IMR-90 (cell line): ENCODE data around the gene FXYD5. TPM values are rescaled to one million over a fixed set of nuclear protein-coding genes. Genes with fewer than 3 reads are reported as not detected.
A peak's percentile ranks its signal among the peaks of the same experiment; 100 is the strongest.

ENCODE experiments used
- ATAC-seq: fragments of 200-7000 bp; cut with Tn5 transposase; 2 replicates; pipeline ENCODE4 v1.9.1; 2020; ENCODE audit warnings: low read depth, mild to moderate bottlenecking, moderate library complexity
- BruUV-seq: library from RNA; stranded (reverse); fragments of 400-500 nt; replicated peaks from 2 replicates; lab custom pipeline; 2021; lab: Mats Ljungman, UMichigan
- CTCF ChIA-PET: fragments of 300-600 bp; formaldehyde crosslinking; extraction: SDS; loops from one replicate; lab custom pipeline; 2021; ENCODE audit warnings: antibody characterized with exemption; lab: Yijun Ruan, JAX
- POLR2A ChIA-PET: fragments of 300-600 bp; sonication (Branson Sonifier 250); formaldehyde crosslinking; loops from one replicate; lab custom pipeline; 2022; ENCODE audit warnings: antibody characterized with exemption; ENCODE audit not compliant: unreplicated experiment; lab: Charles Lee
- DNase-seq: peaks from one replicate; pipeline ENCODE4 v3.0.0; 2013
- H2AFZ ChIP-seq: replicated peaks from 2 replicates; pipeline ENCODE3; 2013; ENCODE audit warnings: low read length, mild to moderate bottlenecking; ENCODE audit not compliant: poor library complexity
- H2AK5ac ChIP-seq: 2 replicates; pipeline ENCODE4 v1.6.1; 2013; ENCODE audit warnings: low read depth, low read length, inconsistent platforms
- H2AK9ac ChIP-seq: replicated peaks from 2 replicates; pipeline ENCODE3; 2013; ENCODE audit warnings: mild to moderate bottlenecking, low read depth, low read length, moderate library complexity; ENCODE audit not compliant: poor library complexity
- H2BK120ac ChIP-seq: 2 replicates; pipeline ENCODE4 v1.6.1; 2013; ENCODE audit warnings: low read depth, low read length, inconsistent platforms
- H2BK15ac ChIP-seq: 3 replicates; pipeline ENCODE4 v1.6.1; 2013; ENCODE audit warnings: low read depth, low read length, inconsistent platforms
- H2BK20ac ChIP-seq: 2 replicates; pipeline ENCODE4 v1.6.1; 2013; ENCODE audit warnings: low read depth, mild to moderate bottlenecking, inconsistent platforms, low read length, moderate library complexity
- H2BK5ac ChIP-seq: 2 replicates; pipeline ENCODE4 v1.6.1; 2013; ENCODE audit warnings: mild to moderate bottlenecking, low read depth, low read length, inconsistent platforms; ENCODE audit not compliant: poor library complexity, severe bottlenecking
- H3K14ac ChIP-seq: replicated peaks from 2 replicates; pipeline ENCODE4 v1.6.1; 2013; ENCODE audit warnings: low read depth, low read length, inconsistent platforms
- H3K18ac ChIP-seq: 2 replicates; pipeline ENCODE4 v1.6.1; 2013; ENCODE audit warnings: low read depth, low read length, control low read depth
- H3K23ac ChIP-seq: 2 replicates; pipeline ENCODE4 v1.6.1; 2013; ENCODE audit warnings: low read depth, low read length, inconsistent platforms
- H3K27ac ChIP-seq: 2 replicates; pipeline ENCODE4 v1.5.1; 2013; ENCODE audit warnings: mild to moderate bottlenecking, control low read depth, low read length; ENCODE audit not compliant: insufficient read depth
- H3K27me3 ChIP-seq: 2 replicates; pipeline ENCODE4 v1.6.1; 2013; ENCODE audit warnings: low read length; ENCODE audit not compliant: control insufficient read depth, insufficient read depth
- H3K36me3 ChIP-seq: 2 replicates; pipeline ENCODE4 v1.6.1; 2013; ENCODE audit warnings: low read length, mixed read lengths; ENCODE audit not compliant: control insufficient read depth, insufficient read depth
- H3K4ac ChIP-seq: 2 replicates; pipeline ENCODE4 v1.6.1; 2013; ENCODE audit warnings: low read depth, low read length, inconsistent platforms
- H3K4me1 ChIP-seq: 2 replicates; pipeline ENCODE4 v1.6.1; 2013; ENCODE audit warnings: low read length, mixed read lengths; ENCODE audit not compliant: control insufficient read depth, insufficient read depth
- H3K4me2 ChIP-seq: 2 replicates; pipeline ENCODE4 v1.6.1; 2013; ENCODE audit warnings: low read depth, mild to moderate bottlenecking, control low read depth, low read length, moderate library complexity
- H3K4me3 ChIP-seq: 2 replicates; pipeline ENCODE4 v1.5.1; 2013; ENCODE audit warnings: low read depth, mild to moderate bottlenecking, control low read depth, low read length, moderate library complexity; ENCODE audit not compliant: insufficient read depth
- H3K56ac ChIP-seq: 2 replicates; pipeline ENCODE4 v1.6.1; 2013; ENCODE audit warnings: low read length, inconsistent platforms; ENCODE audit not compliant: insufficient read depth; ENCODE audit errors: extremely low read depth
- H3K79me1 ChIP-seq, 2 experiments: 2 replicates each; pipeline ENCODE4 v1.6.1; 2013; ENCODE audit warnings: low read length in 2 of 2, inconsistent platforms in 1 of 2, low read depth in 1 of 2
- H3K9ac ChIP-seq: 2 replicates; pipeline ENCODE4 v1.6.1; 2013; ENCODE audit warnings: low read depth, low read length, control low read depth
- H3K9me1 ChIP-seq: 2 replicates; pipeline ENCODE4 v1.6.1; 2013; ENCODE audit warnings: low read length, inconsistent platforms; ENCODE audit not compliant: insufficient read depth
- H3K9me3 ChIP-seq: 2 replicates; pipeline ENCODE4 v1.6.1; 2013; ENCODE audit warnings: low read length; ENCODE audit not compliant: control insufficient read depth, insufficient read depth
- H4K20me1 ChIP-seq: 2 replicates; pipeline ENCODE4 v1.6.1; 2013; ENCODE audit warnings: low read length, inconsistent platforms; ENCODE audit not compliant: insufficient read depth
- H4K5ac ChIP-seq: 2 replicates; pipeline ENCODE4 v1.6.1; 2013; ENCODE audit warnings: mild to moderate bottlenecking, low read depth, low read length, control low read depth
- H4K8ac ChIP-seq, 2 experiments: 2 replicates each; pipeline ENCODE4 v1.6.1; 2013; ENCODE audit warnings: low read depth in 2 of 2, low read length in 2 of 2, control low read depth in 1 of 2, inconsistent platforms in 1 of 2
- H4K91ac ChIP-seq: 2 replicates; pipeline ENCODE4 v1.6.1; 2013; ENCODE audit warnings: low read depth, low read length, inconsistent platforms; ENCODE audit not compliant: insufficient read depth
- CEBPB ChIP-seq: IDR thresholded peaks from 2 replicates; pipeline ENCODE4 v1.6.1; 2012; ENCODE audit warnings: low read depth, low read length, improper control_type of control experiment
- CTCF ChIP-seq: conservative IDR thresholded peaks from 2 replicates; pipeline ENCODE4 v1.5.1; 2012; ENCODE audit warnings: mild to moderate bottlenecking, low read depth, low read length, improper control_type of control experiment
- POLR2A ChIP-seq: IDR thresholded peaks from 2 replicates; pipeline ENCODE4 v1.6.1; 2012; ENCODE audit warnings: mild to moderate bottlenecking, low read depth, low read length
- RAD21 ChIP-seq: IDR thresholded peaks from 2 replicates; pipeline ENCODE4 v1.6.1; 2012; ENCODE audit warnings: low read length, improper control_type of control experiment
- USF2 ChIP-seq: fragments of 150-350 bp; IDR thresholded peaks from 2 replicates; pipeline ENCODE4 v1.6.1; 2017; ENCODE audit warnings: mild to moderate bottlenecking, antibody characterized with exemption, low read length, low read depth
- WGBS, 2 experiments: methylation state at CpG; one replicate each; pipeline versions ENCODE4 v1.1.5 to v1.1.7; 2013; ENCODE audit warnings: missing lambda C conversion rate in 2 of 2; ENCODE audit not compliant: insufficient read length in 1 of 2; ENCODE audit errors: extremely low coverage in 2 of 2; 5-methylcytosine and 5-hydroxymethylcytosine counted together
- dilution Hi-C: fragments of 300-500 bp; cut with HindIII; formaldehyde crosslinking; loops from one replicate; pipeline ENCODE4 v1.14.3; 2018; ENCODE audit warnings: low sequenced_read_pairs; ENCODE audit not compliant: unreplicated experiment
- in situ Hi-C: fragments of 300-500 bp; cut with MboI; formaldehyde crosslinking; loops from 3 replicates; pipeline ENCODE4 v1.14.3; 2019; ENCODE audit warnings: low sequenced_read_pairs, inconsistent platforms, mixed read lengths
- intact Hi-C: fragments of 100-400 bp; cut with micrococcal nuclease; formaldehyde crosslinking; loops from 2 replicates; pipeline ENCODE4 v1.10.0; 2022
- polyA plus RNA-seq, 3 experiments: library from polyadenylated mRNA; depleted of rRNA; stranded (reverse); fragments of >200 nt; gene quantifications; 2 replicates each; pipeline ENCODE4 v1.2.3, GENCODE V29; 2012; ENCODE audit warnings: low replicate concordance in 1 of 3
- total RNA-seq: library from RNA; depleted of rRNA; stranded (reverse); fragments of >200 nt; gene quantifications from 2 replicates; pipeline ENCODE4 v1.2.3, GENCODE V29; 2012

The FXYD5 gene
- total and polyA plus RNA-seq, 2 of the 4 experiments (the other 2 are of a cell fraction): 53.6 to 245 TPM

- TF ChIP-seq USF2: no peak
These were observed 22.3 kb upstream of the FXYD5 start (continued) for GRCh38 chr19:35132254-35132653.

- H2BK15ac ChIP-seq: no peak overlapping the region
- DNase-seq (no peak), ATAC-seq (no peak)
- H4K20me1 ChIP-seq: peaks cover 3% of the 10 kb centered on the region; the same call in 1 of the 2 replicates
- H3K9me3 ChIP-seq: no peaks in the 10 kb centered on the region
- 86% methylated on average over 2 of the region's 11 CpGs; no CpG with 5 or more reads in 1 of the 2 experiments for WGBS, 2 experiments
- H3K4me2 ChIP-seq: no peak overlapping the region
- dilution Hi-C loops: no loop called here
- H2AK5ac ChIP-seq: no peak overlapping the region
- H3K14ac ChIP-seq: no peak overlapping the region
- no peak overlapping the region for H4K91ac ChIP-seq
- no peak overlapping the region for H4K8ac ChIP-seq
- H3K4me3 ChIP-seq: no peak overlapping the region
- H4K5ac ChIP-seq: no peak overlapping the region
- no peak overlapping the region for H2BK5ac ChIP-seq
- no peak overlapping the region for H2BK120ac ChIP-seq
- peak overlapping the region; percentile 28 for H2AK9ac ChIP-seq
- CTCF ChIA-PET: interaction anchor here (3.2 kb wide), 1 partner anchor 67 kb away, joined by 18 read pairs; no protein-coding TSS in a partner anchor
- H2AFZ ChIP-seq: peak overlapping the region; percentile 58
- peaks cover 5% of the 10 kb centered on the region for H3K4me1 ChIP-seq
- intact Hi-C loops: loop anchor here (2.0 kb wide), 1 partner anchor 89 kb away; no protein-coding TSS in a partner anchor
- no peaks in the 10 kb centered on the region for H3K79me1 ChIP-seq
- peaks cover 15% of the 10 kb centered on the region; the same call in 1 of the 2 replicates for H3K27me3 ChIP-seq
- no peak overlapping the region for H3K9ac ChIP-seq
- in situ Hi-C loops: no loop called here
- no peak overlapping the region for H3K27ac ChIP-seq
- H3K23ac ChIP-seq: no peak overlapping the region
- no peaks in the 10 kb centered on the region for H3K36me3 ChIP-seq
- POLR2A ChIA-PET: no interaction called here
- no peaks in the 10 kb centered on the region for H3K9me1 ChIP-seq
- no peak overlapping the region for H3K4ac ChIP-seq
- H2BK20ac ChIP-seq: no peak overlapping the region
- BruUV-seq: no TSS peak
- no peak overlapping the region for H3K18ac ChIP-seq
- H3K56ac ChIP-seq: no peak overlapping the region
- TF ChIP-seq CTCF (no peak), RAD21 (no peak), POLR2A (no peak), CEBPB (no peak)
These were observed 20.7 kb upstream of the FXYD5 start for GRCh38 chr19:35133826-35134225.
